Ectodermal cell (in vitro differentiated cells): ENCODE data around the gene ZNF92. TPM values are rescaled to one million over a fixed set of nuclear protein-coding genes. Genes with fewer than 3 reads are reported as not detected.
A peak's percentile ranks its signal among the peaks of the same experiment; 100 is the strongest.
"Not testable (repeated sequence)": the region's sequence is repeated elsewhere in the genome, so short reads cannot be mapped to it uniquely, and the experiment has no call there.

Source experiments
- H3K27ac ChIP-seq: 2 replicates; pipeline ENCODE4 v1.7.0; 2013; ENCODE audit warnings: mild to moderate bottlenecking, low read depth, low read length; ENCODE audit not compliant: insufficient read depth, poor library complexity, severe bottlenecking
- H3K27me3 ChIP-seq: 2 replicates; pipeline ENCODE4 v1.7.0; 2013; ENCODE audit warnings: mild to moderate bottlenecking, low read length; ENCODE audit not compliant: insufficient read depth, control insufficient read depth, poor library complexity, severe bottlenecking
- H3K36me3 ChIP-seq: one replicate; pipeline ENCODE4 v1.7.0; 2013; ENCODE audit warnings: low read length; ENCODE audit not compliant: control insufficient read depth, insufficient read depth
- H3K4me1 ChIP-seq: one replicate; pipeline ENCODE4 v1.7.0; 2013; ENCODE audit warnings: low read length; ENCODE audit not compliant: control insufficient read depth, insufficient read depth
- H3K4me3 ChIP-seq: 2 replicates; pipeline ENCODE4 v1.7.0; 2013; ENCODE audit warnings: low read depth, low read length, control low read depth; ENCODE audit not compliant: insufficient read depth
- H3K9me3 ChIP-seq: 2 replicates; pipeline ENCODE4 v1.7.0; 2013; ENCODE audit warnings: mild to moderate bottlenecking, low read length, moderate library complexity; ENCODE audit not compliant: control insufficient read depth
- WGBS, 2 experiments: methylation state at CpG; one replicate each; pipeline ENCODE4 v1.1.7; 2013; ENCODE audit warnings: missing lambda C conversion rate in 2 of 2; 5-methylcytosine and 5-hydroxymethylcytosine counted together
- polyA plus RNA-seq, 4 experiments: library from polyadenylated mRNA; stranded (reverse); fragments of 50-300 nt; gene quantifications; one replicate each; pipeline ENCODE4 v1.2.3, GENCODE V29; 2013

Gene ZNF92
- 29.3 TPM for polyA plus RNA-seq (2013, experiment 1 of 4)
- polyA plus RNA-seq (2013, experiment 2 of 4) = 33.0 TPM
- 29.6 TPM for polyA plus RNA-seq (2013, experiment 3 of 4)
- 29.1 TPM for polyA plus RNA-seq (2013, experiment 4 of 4)

- H3K36me3 ChIP-seq = peaks cover 6% of the 10 kb centered on the region
- 1% methylated on average over 44 of the region's 44 CpGs for WGBS, 2 experiments
- H3K27me3 ChIP-seq = no peaks in the 10 kb centered on the region
- peak within 1 kb of the TSS; percentile 83 for H3K4me3 ChIP-seq
- H3K9me3 ChIP-seq = no peaks in the 10 kb centered on the region
- H3K27ac ChIP-seq = peak within 1 kb of the TSS; percentile 99
- no peaks in the 10 kb centered on the region for H3K4me1 ChIP-seq
Observed at GRCh38 chr7:65373608-65374351, at the start of gene ZNF92. ZNF92 (plus strand) TSS chr7:65373855; CDS start chr7:65373998, 143 bp downstream.

- Histone ChIP-seq H3K9me3 (no peaks in the 10 kb centered on the region), H3K4me3 (no peak overlapping the region), H3K4me1 (no peaks in the 10 kb centered on the region), H3K27ac (no peak overlapping the region), H3K27me3 (no peaks in the 10 kb centered on the region), H3K36me3 (peaks cover 3% of the 10 kb centered on the region)
- 95 to 96% methylated on average over 4 of the region's 5 CpGs for WGBS, 2 experiments
Observed at GRCh38 chr7:65325793-65326432, 47.7 kb upstream of the ZNF92 start.

DNA sequence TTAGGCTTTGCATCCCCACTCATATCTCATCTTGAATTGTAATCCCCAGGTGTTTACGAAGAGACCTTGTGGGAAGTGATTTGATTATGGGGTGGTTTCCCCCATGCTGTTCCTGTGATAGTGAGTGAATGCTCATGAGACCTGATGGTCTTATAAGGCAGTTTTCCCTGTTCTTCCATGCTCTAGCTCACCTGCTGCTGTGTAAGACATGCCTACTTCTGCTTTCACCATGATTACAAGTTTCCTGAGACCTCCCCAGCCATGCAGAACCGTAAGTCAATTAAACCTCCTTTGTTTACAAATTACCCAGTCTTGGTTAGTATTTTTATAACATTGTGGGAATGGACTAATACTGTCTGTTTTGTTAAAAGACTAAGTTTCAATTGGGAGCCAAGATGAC lies 35.3 kb upstream of the ZNF92 start:
- no peaks in the 10 kb centered on the region for H3K36me3 ChIP-seq
- H3K4me3 ChIP-seq = no peak overlapping the region
- no peaks in the 10 kb centered on the region for H3K4me1 ChIP-seq
- H3K27me3 ChIP-seq = no peaks in the 10 kb centered on the region
- no peak overlapping the region for H3K27ac ChIP-seq
- no peaks in the 10 kb centered on the region for H3K9me3 ChIP-seq
- 100% methylated on average over 1 to 2 of the region's 2 CpGs for WGBS, 2 experiments

- WGBS, 2 experiments = 92 to 97% methylated on average over 3 of the region's 3 CpGs
- H3K27me3 ChIP-seq = no peaks in the 10 kb centered on the region
- H3K4me1 ChIP-seq = no peaks in the 10 kb centered on the region
- no peak overlapping the region for H3K27ac ChIP-seq
- H3K9me3 ChIP-seq = no peaks in the 10 kb centered on the region
- no peaks in the 10 kb centered on the region for H3K36me3 ChIP-seq
- no peak overlapping the region for H3K4me3 ChIP-seq
Observed at GRCh38 chr7:65339257-65339656, 34.4 kb upstream of the ZNF92 start.

DNA sequence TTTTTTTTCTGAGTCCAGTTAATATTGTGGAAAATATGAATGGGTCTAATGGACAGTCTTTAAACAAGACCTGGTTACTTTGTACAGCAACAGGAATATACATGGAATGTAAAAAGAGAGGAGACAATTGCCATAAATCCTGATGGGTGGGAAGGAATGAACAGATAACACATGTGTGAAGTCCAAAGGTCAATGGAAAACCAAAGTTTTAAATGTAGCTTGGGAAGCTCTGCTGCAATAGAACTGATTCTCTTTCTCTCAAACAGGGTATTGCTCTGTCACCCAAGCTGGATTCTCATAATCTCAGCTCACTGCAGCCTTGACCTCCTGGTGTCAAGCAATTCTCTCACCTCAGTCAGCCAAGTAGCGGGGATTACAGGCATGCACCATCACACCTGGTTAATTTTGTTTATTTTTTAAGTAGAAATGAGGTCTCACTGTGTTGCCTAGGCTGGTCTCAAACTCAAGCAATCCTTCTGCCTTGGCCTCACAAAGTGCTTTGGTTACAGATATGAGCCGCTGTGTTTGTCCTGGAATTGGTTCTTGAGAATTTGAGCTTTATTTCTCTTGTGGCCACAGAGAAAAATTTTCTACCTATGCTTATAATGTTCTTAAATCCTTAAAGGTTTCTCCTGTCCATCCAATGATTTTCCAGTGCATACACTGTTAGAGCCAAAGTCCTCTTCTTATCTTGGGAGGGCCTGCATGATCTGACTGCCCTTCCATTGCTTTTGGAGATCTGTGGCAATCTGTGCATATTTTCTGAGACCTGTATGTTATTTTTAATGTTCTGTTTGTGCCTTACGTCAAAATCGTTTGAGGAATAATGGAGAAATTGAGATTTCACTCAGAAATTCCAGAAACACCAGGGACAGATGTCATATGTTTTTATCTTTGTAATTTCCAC lies 30.7 kb upstream of the ZNF92 start:
- Histone ChIP-seq H3K4me3 (no peak overlapping the region), H3K27ac (no peak overlapping the region)
- WGBS, 2 experiments = 96 to 100% methylated on average over 4 of the region's 4 CpGs

GRCh38 chr7:65344541-65344940 lies 29.1 kb upstream of the ZNF92 start:
- 91 to 94% methylated on average over 4 of the region's 4 CpGs for WGBS, 2 experiments
- not testable (repeated sequence) for H3K9me3 ChIP-seq, H3K36me3 ChIP-seq, H3K4me1 ChIP-seq, H3K4me3 ChIP-seq, H3K27ac ChIP-seq, H3K27me3 ChIP-seq

More for the DNA sequence above, 30.7 kb upstream of the ZNF92 start:
- no peaks in the 10 kb centered on the region for H3K9me3 ChIP-seq
- no peaks in the 10 kb centered on the region for H3K27me3 ChIP-seq
- no peaks in the 10 kb centered on the region for H3K4me1 ChIP-seq
- H3K36me3 ChIP-seq = no peaks in the 10 kb centered on the region

DNA sequence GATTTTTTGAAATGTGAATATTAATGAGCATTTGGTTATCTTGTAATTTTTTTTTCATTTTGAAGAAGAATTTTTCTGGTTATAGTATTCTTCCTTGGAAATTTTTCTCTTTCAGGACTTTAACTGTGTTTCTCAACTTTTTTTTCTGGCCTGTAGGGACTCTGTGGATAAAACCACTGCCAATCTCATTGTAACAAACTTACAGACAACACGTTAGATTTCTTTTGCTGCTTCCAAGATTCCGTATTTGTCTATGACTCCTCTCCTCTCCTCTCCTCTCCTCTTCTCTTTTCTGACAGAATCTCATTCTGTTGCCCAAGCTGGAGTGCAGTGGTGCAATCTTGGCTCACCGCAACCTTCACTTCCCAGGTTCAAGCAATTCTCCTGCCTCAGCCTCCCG lies 19.4 kb upstream of the ZNF92 start:
- WGBS, 2 experiments = 89 to 98% methylated on average over 3 of the region's 4 CpGs
- no peak overlapping the region for H3K27ac ChIP-seq
- no peaks in the 10 kb centered on the region for H3K9me3 ChIP-seq
- H3K4me1 ChIP-seq = no peaks in the 10 kb centered on the region
- no peaks in the 10 kb centered on the region for H3K27me3 ChIP-seq
- no peak overlapping the region for H3K4me3 ChIP-seq
- no peaks in the 10 kb centered on the region for H3K36me3 ChIP-seq

- Histone ChIP-seq H3K27me3 (no peaks in the 10 kb centered on the region), H3K4me1 (no peaks in the 10 kb centered on the region), H3K4me3 (no peak overlapping the region), H3K27ac (no peak overlapping the region), H3K36me3 (no peaks in the 10 kb centered on the region), H3K9me3 (no peaks in the 10 kb centered on the region)
- 91 to 98% methylated on average over 2 to 3 of the region's 3 CpGs for WGBS, 2 experiments
Observed at GRCh38 chr7:65369843-65370242, 3.8 kb upstream of the ZNF92 start.

GRCh38 chr7:65371468-65371867 lies 2.2 kb upstream of the ZNF92 start:
- Histone ChIP-seq H3K4me3 (no peak overlapping the region), H3K27ac (no peak overlapping the region)
- WGBS, 2 experiments = 93% methylated on average over 5 of the region's 5 CpGs

DNA sequence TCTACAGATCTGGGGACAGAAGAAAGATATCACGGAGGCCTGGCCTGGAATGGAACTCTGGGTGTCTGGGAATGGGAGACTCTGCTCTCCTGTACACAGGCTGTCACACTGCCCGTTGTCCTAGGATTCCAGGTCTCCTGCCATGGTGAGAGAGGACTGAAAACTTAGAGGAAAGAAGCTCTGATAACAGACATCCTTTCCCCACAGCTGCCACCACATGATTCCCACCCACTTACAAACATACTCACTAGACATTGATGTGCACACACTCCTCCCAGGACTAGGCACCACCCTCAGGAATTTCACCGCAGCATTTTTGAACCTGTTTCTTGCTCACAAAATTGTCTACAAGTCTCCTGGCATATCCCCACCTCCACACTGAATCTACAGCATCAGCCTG lies 5.7 kb downstream of the ZNF92 start:
- 91 to 94% methylated on average over 3 of the region's 3 CpGs for WGBS, 2 experiments
- Histone ChIP-seq H3K27ac (no peak overlapping the region), H3K4me3 (no peak overlapping the region), H3K4me1 (no peaks in the 10 kb centered on the region), H3K36me3 (peaks cover 6% of the 10 kb centered on the region), H3K9me3 (no peaks in the 10 kb centered on the region), H3K27me3 (no peaks in the 10 kb centered on the region)

More at GRCh38 chr7:65371468-65371867, 2.2 kb upstream of the ZNF92 start:
- Histone ChIP-seq H3K36me3 (peaks cover 5% of the 10 kb centered on the region), H3K9me3 (no peaks in the 10 kb centered on the region), H3K4me1 (no peaks in the 10 kb centered on the region), H3K27me3 (no peaks in the 10 kb centered on the region)
